ENCODE measurements around the gene SLC33A1.
"Not testable (repeated sequence)": the region's sequence is repeated elsewhere in the genome, so short reads cannot be mapped to it uniquely, and the experiment has no call there.

The SLC33A1 gene

GRCh38 chr3:155854141-155854940 lies at the start of gene SLC33A1:
Gene SLC33A1 (minus strand): TSS chr3:155854427. CDS start chr3:155853997, 430 bp downstream.
- DNase-seq: peak; percentile 96

- DNase-seq: no peak
These were observed 41.2 kb upstream of the SLC33A1 start for GRCh38 chr3:155895379-155895900.

- no peak for DNase-seq
These were observed 37.1 kb upstream of the SLC33A1 start for GRCh38 chr3:155891321-155891720.

- DNase-seq: no peak
These were observed 36.5 kb upstream of the SLC33A1 start for GRCh38 chr3:155890671-155891190.

GRCh38 chr3:155889952-155890351 lies 35.7 kb upstream of the SLC33A1 start:
- no peak for DNase-seq

GRCh38 chr3:155889212-155889611 lies 35.0 kb upstream of the SLC33A1 start:
- no peak for DNase-seq

- DNase-seq: no peak
These were observed 32.7 kb upstream of the SLC33A1 start for GRCh38 chr3:155886915-155887314.

- DNase-seq: not testable (repeated sequence)
These were observed 32.1 kb upstream of the SLC33A1 start for GRCh38 chr3:155886348-155886747.

GRCh38 chr3:155885292-155885691 lies 31.1 kb upstream of the SLC33A1 start:
- DNase-seq: no peak

GRCh38 chr3:155884292-155884691 lies 30.1 kb upstream of the SLC33A1 start:
- no peak for DNase-seq

GRCh38 chr3:155880286-155880685 lies 26.1 kb upstream of the SLC33A1 start:
- DNase-seq: no peak

GRCh38 chr3:155876503-155876902 lies 22.3 kb upstream of the SLC33A1 start:
- DNase-seq: no peak

- no peak for DNase-seq
These were observed 21.8 kb upstream of the SLC33A1 start for GRCh38 chr3:155876037-155876436.

GRCh38 chr3:155872904-155873646 lies 18.8 kb upstream of the SLC33A1 start:
- no peak for DNase-seq

GRCh38 chr3:155871746-155872158 lies 17.5 kb upstream of the SLC33A1 start:
- no peak for DNase-seq

- peak; percentile 38 for DNase-seq
These were observed 16.9 kb upstream of the SLC33A1 start for GRCh38 chr3:155870945-155871745.

- DNase-seq: peak; percentile 95
These were observed 16.1 kb upstream of the SLC33A1 start, which contains the start of gene GMPS for GRCh38 chr3:155870133-155870944. Gene GMPS (plus strand): TSS chr3:155870650. CDS start chr3:155870871, 221 bp downstream.

- no peak for DNase-seq
These were observed 15.5 kb upstream of the SLC33A1 start for GRCh38 chr3:155869691-155870090.

GRCh38 chr3:155863072-155863784 lies 9.0 kb upstream of the SLC33A1 start:
- DNase-seq: no peak

GRCh38 chr3:155862290-155862982 lies 8.2 kb upstream of the SLC33A1 start:
- DNase-seq: peak; percentile 25
